Heart left ventricle (tissue), 16 donors: ENCODE measurements around the gene RPL35. TPM values are rescaled to one million over a fixed set of nuclear protein-coding genes. Genes with fewer than 3 reads are reported as not detected.
"Not testable (repeated sequence)": the region's sequence is repeated elsewhere in the genome, so short reads cannot be mapped to it uniquely, and the experiment has no call there.

Source experiments
- ATAC-seq, 4 donors: fragments of 200-7000 bp; cut with Tn5 transposase; one replicate each; pipeline ENCODE4 v1.9.1; 2020 to 2022; ENCODE audit warnings: moderate library complexity in 4 of 4, mild to moderate bottlenecking in 3 of 4, moderate number of reproducible peaks in 1 of 4
- DNase-seq, 5 donors: peaks; one replicate each; pipeline ENCODE4 v3.0.0-alpha.2; 2020
- H3K27ac ChIP-seq, 12 donors: fragments of 200-600 bp; sonication (generic) in 4 of 12; one replicate each; pipeline versions ENCODE4 v1.5.0 to v1.8.0; 2016 to 2022; ENCODE audit warnings: mild to moderate bottlenecking in 2 of 12
- H3K27me3 ChIP-seq, 9 donors: fragments of 200-600 bp; sonication (generic) in 2 of 9; one replicate each; pipeline versions ENCODE4 v1.5.1 to v1.8.0; 2016 to 2022; ENCODE audit warnings: mild to moderate bottlenecking in 3 of 9
- H3K36me3 ChIP-seq, 9 donors: fragments of 200-600 bp; sonication (generic) in 2 of 9; one replicate each; pipeline versions ENCODE4 v1.5.0 to v1.8.0; 2018 to 2022; ENCODE audit warnings: mild to moderate bottlenecking in 2 of 9
- H3K4me1 ChIP-seq, 12 donors: fragments of 200-600 bp; sonication (generic) in 4 of 12; one replicate each; pipeline versions ENCODE4 v1.5.0 to v1.8.0; 2016 to 2022; ENCODE audit warnings: mild to moderate bottlenecking in 3 of 12
- H3K4me3 ChIP-seq, 12 donors: fragments of 200-600 bp; sonication (generic) in 4 of 12; one replicate each; pipeline versions ENCODE4 v1.5.0 to v1.8.0; 2017 to 2022; ENCODE audit warnings: mild to moderate bottlenecking in 9 of 12, moderate library complexity in 4 of 12
- H3K9me3 ChIP-seq, 12 donors: fragments of 200-600 bp; sonication (generic) in 4 of 12; one replicate each; pipeline versions ENCODE4 v1.5.0 to v1.8.0; 2016 to 2022; ENCODE audit warnings: mild to moderate bottlenecking in 1 of 12
- POLR2A ChIP-seq, 2 donors: fragments of 450-650 bp; IDR thresholded peaks; one replicate each; pipeline ENCODE4 v1.6.1; 2017; ENCODE audit warnings: antibody characterized with exemption in 2 of 2, mild to moderate bottlenecking in 2 of 2, moderate library complexity in 2 of 2
- WGBS, 4 donors: extraction: QIAGEN DNeasy Blood & Tissue Kit in 2 of 4; methylation state at CpG; one replicate each; pipeline versions ENCODE4 v1.1.5 to v1.1.7; 2013 to 2018; 5-methylcytosine and 5-hydroxymethylcytosine counted together
- intact Hi-C, 10 donors: fragments of 100-400 bp; cut with DNase I; formaldehyde crosslinking; loops; one replicate each; pipeline versions ENCODE4 v1.11.1 to v1.14.2; 2022
- polyA plus RNA-seq, 2 donors: library from polyadenylated mRNA; stranded (reverse); fragments of 200-250 nt; gene quantifications; one replicate each; pipeline ENCODE4 v1.2.3, GENCODE V29; 2013
- total RNA-seq, 9 donors: library from RNA; depleted of rRNA in 2 of 9; stranded (reverse); fragments of >200 nt in 2 of 9; fragmentation: NEBNext Ultra II Directional in 3 of 9; extraction: Animal tissue kit (Norgen Biotek cat#: 25700) in 3 of 9; gene quantifications; one replicate each; pipeline versions ENCODE4 v1.1.0 to v1.2.4, GENCODE V29; 2016 to 2023
- TF ChIP-seq, protein P1 (sequence below), 12 donors: fragments of 200-600 bp; sonication (generic) in 4 of 12; IDR thresholded peaks; one replicate each; pipeline versions ENCODE4 v1.5.0 to v1.8.0; 2018 to 2022; ENCODE audit warnings: antibody characterized with exemption in 12 of 12, mild to moderate bottlenecking in 5 of 12
- donor health status: ischemic (EF 13 %, LVEDD 7.1; RV severe dilation, severe dysfunction).
- donor health status: healthy with polysubstance abuse.
- donor health status: DM: no; HTN: yes; CAD: no.
- donor health status: DM: no; HTN: no; CAD: no.
- donor health status: ischemic (EF 25% LVEDD 6.9; RV normal size, moderate dysfunction).
- donor health status: ischemic (EF 25% LVEDD 5.7; RV mildly dilated, moderate dysfunction).
- donor health status: healthy.
- donor health status: DM: yes; HTN: yes; CAD: no.
- donor health status: ischemic (EF 35%, LVEDD 5.7; RV mildly dilated, moderate dysfunction).
- donor health status: nonischemic (EF 11% LVEDD 7.7; RV severe dilation, severe dysfunction).
- donor health status: DM: yes; HTN: yes; CAD: no.
- donor health status: PGD.
- donor health status: ischemic (EF 29% LVEDD 5.4; RV normal size, mild dysfunction).
- donor health status: nonischemic (EF 23%, LVEDD 6.1; RV moderate dilation, normal function).

The RPL35 gene
- total and polyA plus RNA-seq, 11 donors, result 600 to 3,054 (median 868) TPM

DNA sequence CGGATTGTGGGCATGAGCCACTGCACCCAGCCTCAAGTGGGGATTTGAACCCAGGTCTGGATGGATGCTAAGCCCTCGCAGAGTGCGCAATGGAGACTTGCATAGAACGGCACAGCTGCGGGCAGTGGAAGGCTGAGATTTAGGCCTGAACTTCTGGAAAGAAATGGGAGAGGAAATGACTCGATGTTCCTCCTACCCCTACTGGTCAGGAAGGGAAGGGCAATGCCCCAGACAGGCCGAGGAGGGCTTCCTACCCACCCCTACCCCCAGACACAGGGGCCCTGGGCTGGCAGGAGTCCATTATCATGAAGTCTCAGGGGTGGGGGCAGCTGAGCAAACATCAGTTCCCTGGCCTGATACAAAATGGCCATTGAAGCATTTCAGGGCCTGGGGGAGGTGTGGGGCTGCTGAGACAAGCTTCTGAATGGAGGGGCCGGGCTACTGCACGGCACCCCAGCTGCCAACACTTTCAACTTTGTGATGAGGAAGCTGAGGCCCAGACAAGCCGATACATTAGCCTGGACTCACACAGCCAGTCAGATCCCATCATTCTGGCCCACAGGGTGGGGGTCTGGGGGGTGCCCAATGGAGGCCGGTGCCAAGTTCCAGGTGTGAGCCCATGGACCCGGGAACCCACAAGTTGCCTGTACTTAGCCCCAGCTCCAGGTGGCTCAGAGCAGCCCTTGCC lies 22.0 kb downstream of the RPL35 start:
- peak overlapping the region in 7 of 12 donors; percentile 5 to 54 (median 45) for H3K27ac ChIP-seq
- DNase-seq, result peak in 1 of 5 donors; percentile 31

DNA sequence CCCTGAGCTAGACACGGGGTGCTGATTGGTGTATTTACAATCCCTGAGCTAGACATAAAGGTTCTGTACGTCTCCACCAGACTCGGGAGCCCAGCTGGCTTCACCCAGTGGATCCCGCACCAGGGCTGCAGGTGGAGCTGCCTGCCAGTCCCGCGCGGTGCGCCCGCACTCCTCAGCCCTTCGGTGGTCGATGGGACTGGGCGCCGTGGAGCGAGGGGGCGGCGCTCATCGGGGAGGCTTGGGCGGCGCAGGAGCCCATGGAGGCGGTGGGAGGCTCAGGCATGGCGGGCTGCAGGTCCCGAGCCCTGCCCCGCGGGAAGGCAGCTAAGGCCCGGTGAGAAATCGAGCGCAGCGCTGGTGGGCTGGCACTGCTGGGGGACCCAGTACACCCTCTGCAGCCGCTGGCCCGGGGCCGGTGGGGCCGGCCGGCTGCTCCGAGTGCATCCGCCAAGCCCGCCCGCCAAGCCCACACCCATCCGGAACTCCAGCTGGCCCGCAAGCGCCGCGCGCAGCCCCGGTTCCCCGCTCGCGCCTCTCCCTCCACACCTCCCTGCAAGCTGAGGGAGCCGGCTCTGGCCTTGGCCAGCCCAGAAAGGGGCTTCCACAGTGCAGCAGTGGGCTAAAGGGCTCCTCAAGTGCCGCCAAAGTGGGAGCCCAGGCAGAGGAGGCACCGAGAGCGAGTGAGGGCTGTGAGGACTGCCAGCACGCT lies 23.0 kb downstream of the RPL35 start:
- not testable (repeated sequence) for DNase-seq
- intact Hi-C loops, result loop anchor here in 1 of 10 donors (5.0 kb wide), 1 partner anchor 41 kb away; no protein-coding TSS in a partner anchor
- peak overlapping the region in 1 of 12 donors; percentile 36 for H3K4me3 ChIP-seq

More for the DNA sequence above, 22.0 kb downstream of the RPL35 start:
- 51 to 74% (median 69%) methylated on average over 7 to 12 of the region's 12 CpGs for WGBS, 4 donors
- Histone ChIP-seq H3K9me3 (no peaks in the 10 kb centered on the region), H3K36me3 (no peaks in the 10 kb centered on the region), H3K4me3 (no peak overlapping the region), H3K4me1 (peaks cover 0 to 31% (median 13%) of the 10 kb centered on the region in 12 donors), H3K27me3 (no peaks in the 10 kb centered on the region)
- TF ChIP-seq POLR2A (IDR thresholded peaks at IDR 0.05), result no peak
- TF ChIP-seq, protein P1, sequence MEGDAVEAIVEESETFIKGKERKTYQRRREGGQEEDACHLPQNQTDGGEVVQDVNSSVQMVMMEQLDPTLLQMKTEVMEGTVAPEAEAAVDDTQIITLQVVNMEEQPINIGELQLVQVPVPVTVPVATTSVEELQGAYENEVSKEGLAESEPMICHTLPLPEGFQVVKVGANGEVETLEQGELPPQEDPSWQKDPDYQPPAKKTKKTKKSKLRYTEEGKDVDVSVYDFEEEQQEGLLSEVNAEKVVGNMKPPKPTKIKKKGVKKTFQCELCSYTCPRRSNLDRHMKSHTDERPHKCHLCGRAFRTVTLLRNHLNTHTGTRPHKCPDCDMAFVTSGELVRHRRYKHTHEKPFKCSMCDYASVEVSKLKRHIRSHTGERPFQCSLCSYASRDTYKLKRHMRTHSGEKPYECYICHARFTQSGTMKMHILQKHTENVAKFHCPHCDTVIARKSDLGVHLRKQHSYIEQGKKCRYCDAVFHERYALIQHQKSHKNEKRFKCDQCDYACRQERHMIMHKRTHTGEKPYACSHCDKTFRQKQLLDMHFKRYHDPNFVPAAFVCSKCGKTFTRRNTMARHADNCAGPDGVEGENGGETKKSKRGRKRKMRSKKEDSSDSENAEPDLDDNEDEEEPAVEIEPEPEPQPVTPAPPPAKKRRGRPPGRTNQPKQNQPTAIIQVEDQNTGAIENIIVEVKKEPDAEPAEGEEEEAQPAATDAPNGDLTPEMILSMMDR (IDR thresholded peaks at IDR 0.05), result peak; percentile 15 to 56 (median 40)
- intact Hi-C loops, result loop anchor here in 2 of 10 donors (5.0 kb wide), 2 partner anchors 42 to 57 kb away; no protein-coding TSS in a partner anchor
- ATAC-seq, result peak in 1 of 4 donors; percentile 24

DNA sequence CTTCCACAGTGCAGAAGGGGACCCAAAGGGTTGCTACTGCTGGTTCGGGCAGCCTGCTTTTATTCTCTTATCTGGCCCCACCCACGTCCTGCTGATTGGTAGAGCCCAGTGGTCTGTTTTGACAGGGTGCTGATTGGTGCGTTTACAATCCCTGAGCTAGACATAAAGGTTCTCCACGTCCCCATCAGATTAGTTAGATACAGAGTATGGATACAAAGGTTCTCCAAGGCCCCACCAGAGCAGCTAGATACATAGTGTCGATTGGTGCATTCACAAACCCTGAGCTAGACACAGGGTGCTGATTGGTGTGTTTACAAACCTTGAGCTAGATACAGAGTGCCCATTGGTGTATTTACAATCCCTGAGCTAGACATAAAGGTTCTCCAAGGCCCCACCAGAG lies 23.6 kb downstream of the RPL35 start:
- not testable (repeated sequence) for H3K4me3 ChIP-seq, ATAC-seq
- intact Hi-C loops, result loop anchor here in 1 of 10 donors (5.0 kb wide), 1 partner anchor 41 kb away; no protein-coding TSS in a partner anchor

More for the DNA sequence above, 23.0 kb downstream of the RPL35 start:
- not testable (repeated sequence) for H3K36me3 ChIP-seq, ATAC-seq, H3K9me3 ChIP-seq, H3K27ac ChIP-seq, H3K27me3 ChIP-seq
- WGBS, 4 donors, result 73 to 90% (median 84%) methylated on average over 11 to 47 of the region's 52 CpGs
- peaks cover 0 to 41% (median 22%) of the 10 kb centered on the region in 12 donors for H3K4me1 ChIP-seq

DNA sequence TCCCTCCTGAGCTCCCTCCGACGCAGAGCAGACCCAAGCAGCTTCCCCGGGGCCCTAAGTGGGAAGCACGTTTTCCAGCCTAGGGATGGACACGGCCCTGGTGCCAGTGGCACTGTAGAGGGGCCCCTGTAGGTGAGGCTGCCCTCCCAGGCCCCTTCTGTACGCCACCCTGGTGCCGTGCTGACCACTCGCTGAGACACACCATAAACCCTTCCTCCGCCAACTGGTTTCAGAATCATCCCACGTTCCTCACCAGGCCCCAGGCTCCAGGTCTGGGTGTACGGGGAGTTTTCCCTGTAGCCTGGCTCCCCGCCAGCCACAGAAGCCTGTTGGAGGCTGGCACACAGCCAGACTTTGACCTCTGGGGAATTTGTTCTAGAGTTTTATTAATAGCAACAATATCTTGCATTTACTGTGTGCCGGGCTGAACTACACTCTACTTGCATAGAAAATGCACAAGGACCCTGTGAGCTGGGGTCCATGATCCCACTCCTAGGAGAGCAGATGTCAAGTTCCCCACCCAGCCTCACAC lies 26.7 kb downstream of the RPL35 start:
- H3K4me3 ChIP-seq, result peak overlapping the region in 2 of 12 donors; percentile 4 to 14

More for the DNA sequence above, 23.6 kb downstream of the RPL35 start:
- H3K36me3 ChIP-seq, H3K9me3 ChIP-seq, DNase-seq, H3K27ac ChIP-seq, H3K27me3 ChIP-seq: not testable (repeated sequence)
- peaks cover 0 to 43% (median 24%) of the 10 kb centered on the region in 12 donors for H3K4me1 ChIP-seq
- WGBS, 4 donors, result 69 to 80% (median 73%) methylated on average over 5 of the region's 5 CpGs

More for the DNA sequence above, 26.7 kb downstream of the RPL35 start:
- intact Hi-C loops, result loop anchor here in 1 of 10 donors (2.0 to 5.0 kb wide), 2 partner anchors 18 to 38 kb away; partner anchors contain the start of gene WDR38
- peaks cover 0 to 58% (median 41%) of the 10 kb centered on the region in 12 donors for H3K4me1 ChIP-seq
- peak overlapping the region; percentile 75 to 95 (median 88) for H3K27ac ChIP-seq
- ATAC-seq (peak; percentile 45 to 62 (median 54)), DNase-seq (peak; percentile 91 to 96 (median 91))
- no peaks in the 10 kb centered on the region for H3K36me3 ChIP-seq
- 7 to 20% (median 16%) methylated on average over 9 to 13 of the region's 13 CpGs for WGBS, 4 donors
- no peaks in the 10 kb centered on the region for H3K9me3 ChIP-seq
- H3K27me3 ChIP-seq, result no peaks in the 10 kb centered on the region
- TF ChIP-seq POLR2A (IDR thresholded peaks at IDR 0.05), result no peak
- TF ChIP-seq, protein P1 (IDR thresholded peaks at IDR 0.05), result no peak
